HG02970 (cell line): ENCODE results near the gene SMARCE1.

Source experiments
- ATAC-seq: cut with Tn5 transposase; IDR thresholded peaks from one replicate; pipeline ENCODE4 v1.9.1; 2021; ENCODE audit warnings: mild to moderate bottlenecking, moderate library complexity, moderate number of reproducible peaks; ENCODE audit not compliant: unreplicated experiment, low FRiP score

SMARCE1 gene

DNA sequence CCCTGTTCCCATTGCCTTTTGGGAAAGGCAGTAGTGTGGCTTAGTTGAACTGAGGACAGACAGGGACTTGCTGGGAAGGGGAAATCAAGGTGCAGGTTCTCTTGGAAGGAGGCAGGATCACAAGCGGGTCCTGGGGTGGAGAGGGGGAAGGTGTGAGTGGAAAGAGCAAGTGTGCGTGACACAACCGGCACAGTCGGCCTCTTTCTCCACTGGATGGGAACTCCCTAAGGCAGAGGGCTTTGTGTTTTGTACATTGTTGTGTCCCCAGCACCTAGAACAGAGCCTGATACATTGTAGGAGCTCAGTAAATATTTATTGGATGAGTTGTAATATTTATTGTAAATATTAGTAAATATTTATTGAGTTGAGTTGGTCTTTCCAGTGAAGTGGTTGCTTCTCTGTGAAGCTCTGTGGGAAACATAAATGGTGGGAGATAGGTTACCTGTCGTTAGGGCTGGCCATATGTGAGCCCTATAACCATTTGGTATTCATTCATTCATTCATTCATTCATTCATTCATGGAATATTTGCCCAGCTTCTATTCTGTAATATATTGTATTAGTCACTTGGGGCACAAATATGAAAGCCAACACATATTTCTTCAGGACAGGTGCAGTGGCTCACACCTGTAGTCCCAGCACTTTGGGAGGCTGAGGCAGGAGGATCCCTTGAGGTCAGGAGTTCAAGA is 34.0 kb downstream of the SMARCE1 start:
- no peak for ATAC-seq

DNA sequence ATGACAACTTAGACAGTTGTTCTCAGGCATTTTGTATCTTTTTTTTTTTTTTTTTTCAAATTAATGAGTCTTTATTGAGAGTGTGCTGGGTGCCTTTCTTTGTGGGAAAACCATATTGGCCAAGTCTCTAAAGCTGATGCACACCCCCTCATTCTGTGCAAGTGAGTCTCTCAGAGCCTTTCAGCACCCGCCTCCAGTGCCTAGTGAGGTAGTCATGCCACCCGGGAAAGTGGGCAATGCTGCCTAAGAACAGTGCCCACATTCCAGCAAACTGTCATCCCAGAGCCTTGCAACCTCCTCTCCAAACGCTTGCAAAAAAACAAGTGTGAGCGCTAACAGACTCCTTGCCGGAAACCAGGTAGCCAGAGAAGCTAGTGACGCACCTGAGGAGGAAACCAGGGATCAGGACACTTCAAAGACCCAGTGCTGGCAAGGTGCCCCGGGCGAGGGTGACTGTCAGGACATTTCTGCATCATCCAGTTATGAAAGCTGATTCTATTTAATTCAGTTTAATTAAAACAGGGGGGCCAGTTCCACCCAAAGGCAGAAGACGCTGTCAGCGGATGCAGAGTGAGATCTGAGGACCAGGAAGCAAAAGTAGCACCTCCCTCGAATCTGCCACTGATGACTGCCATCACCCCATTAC is 34.9 kb downstream of the SMARCE1 start:
- ATAC-seq: no peak

DNA sequence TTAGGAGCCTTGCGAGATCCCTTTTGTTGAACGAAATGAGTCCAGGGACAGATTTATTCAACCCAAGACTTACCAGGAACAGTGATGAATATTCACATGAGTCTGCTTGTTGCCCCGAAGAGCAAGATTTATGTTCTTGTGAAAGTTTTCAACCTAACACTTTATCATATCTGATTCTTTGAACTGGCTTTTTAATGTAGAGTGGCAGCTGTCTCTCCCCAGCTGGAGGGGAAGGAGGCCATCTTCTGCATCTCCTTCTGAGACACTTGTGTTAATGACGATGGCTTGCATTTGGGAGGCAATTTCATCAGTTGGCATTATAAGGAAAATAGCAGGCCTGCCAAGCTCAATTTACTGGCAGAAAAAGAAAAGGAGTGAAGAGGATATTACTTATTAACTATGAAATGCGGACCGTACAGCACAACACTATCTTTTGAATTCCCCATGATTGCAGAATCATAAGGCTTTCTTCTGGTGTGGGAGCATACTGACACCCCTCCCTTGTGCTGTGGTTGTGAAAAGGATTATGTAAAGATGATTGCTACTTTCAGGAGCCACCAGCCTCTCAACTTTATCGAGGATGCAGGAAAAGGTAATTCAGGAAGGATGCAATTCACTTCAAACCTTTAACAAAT is 35.7 kb downstream of the SMARCE1 start:
- no peak for ATAC-seq

DNA sequence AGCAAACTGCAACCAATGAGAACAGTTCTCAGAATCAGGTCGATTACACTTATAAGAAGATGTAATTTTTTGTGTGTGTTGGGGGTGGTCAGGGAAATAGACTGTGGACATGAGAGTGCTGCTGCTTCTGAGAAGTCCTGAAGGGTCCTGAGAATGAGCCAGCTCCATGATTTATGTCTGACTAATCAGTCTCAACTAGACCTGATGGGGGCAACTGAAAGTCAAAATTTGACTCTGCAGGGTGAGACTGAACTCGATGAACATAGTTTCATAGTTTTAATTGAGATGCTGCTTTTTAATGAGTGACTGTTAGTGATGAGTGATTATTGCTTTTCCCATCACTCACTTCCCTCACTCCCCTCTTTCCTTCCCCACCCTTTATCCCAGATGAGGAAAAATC is 37.3 kb downstream of the SMARCE1 start:
- ATAC-seq: no peak

DNA sequence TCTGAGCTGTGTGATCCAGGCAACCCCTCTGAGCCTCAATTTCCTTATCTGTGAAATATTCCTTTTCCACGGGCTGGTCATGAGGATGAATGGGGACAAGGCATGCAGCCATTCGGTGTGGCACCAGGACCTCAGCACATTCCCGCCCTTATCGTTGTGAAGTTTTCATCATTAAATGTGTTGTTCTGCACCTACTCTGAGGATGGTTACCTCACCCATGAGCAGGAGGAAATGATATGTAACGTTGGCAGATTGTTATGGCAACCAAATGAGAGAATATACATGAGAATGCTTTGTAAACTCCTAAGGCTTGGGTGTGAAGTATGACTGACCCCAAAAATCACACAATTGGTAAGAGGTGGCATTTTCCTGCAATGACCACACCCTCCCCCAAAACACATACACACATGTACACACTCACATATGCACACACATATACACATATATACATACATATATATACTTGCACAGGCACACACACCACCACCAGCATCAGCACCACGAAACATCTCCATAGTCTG is 39.5 kb downstream of the SMARCE1 start:
- ATAC-seq: no peak

DNA sequence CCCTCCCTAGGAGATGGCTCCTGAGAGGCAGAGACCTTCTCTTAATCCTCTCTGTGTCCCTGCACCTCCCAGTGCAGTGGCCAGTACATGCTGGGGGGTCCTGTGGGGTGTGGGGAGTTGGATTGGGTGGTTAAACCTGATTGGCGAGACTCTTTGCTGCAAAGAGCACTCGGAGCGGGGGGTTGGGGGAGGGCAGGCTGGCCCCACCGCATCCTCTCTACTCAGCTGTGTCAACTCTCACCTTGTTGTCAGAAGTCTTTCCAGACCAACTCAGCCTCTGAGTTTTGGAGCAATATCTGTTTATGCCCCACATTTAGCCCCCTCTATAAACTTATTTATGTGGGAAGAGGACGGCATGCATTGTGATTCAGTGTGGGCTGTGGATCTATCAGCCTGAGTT is 40.0 kb downstream of the SMARCE1 start:
- ATAC-seq: no peak

DNA sequence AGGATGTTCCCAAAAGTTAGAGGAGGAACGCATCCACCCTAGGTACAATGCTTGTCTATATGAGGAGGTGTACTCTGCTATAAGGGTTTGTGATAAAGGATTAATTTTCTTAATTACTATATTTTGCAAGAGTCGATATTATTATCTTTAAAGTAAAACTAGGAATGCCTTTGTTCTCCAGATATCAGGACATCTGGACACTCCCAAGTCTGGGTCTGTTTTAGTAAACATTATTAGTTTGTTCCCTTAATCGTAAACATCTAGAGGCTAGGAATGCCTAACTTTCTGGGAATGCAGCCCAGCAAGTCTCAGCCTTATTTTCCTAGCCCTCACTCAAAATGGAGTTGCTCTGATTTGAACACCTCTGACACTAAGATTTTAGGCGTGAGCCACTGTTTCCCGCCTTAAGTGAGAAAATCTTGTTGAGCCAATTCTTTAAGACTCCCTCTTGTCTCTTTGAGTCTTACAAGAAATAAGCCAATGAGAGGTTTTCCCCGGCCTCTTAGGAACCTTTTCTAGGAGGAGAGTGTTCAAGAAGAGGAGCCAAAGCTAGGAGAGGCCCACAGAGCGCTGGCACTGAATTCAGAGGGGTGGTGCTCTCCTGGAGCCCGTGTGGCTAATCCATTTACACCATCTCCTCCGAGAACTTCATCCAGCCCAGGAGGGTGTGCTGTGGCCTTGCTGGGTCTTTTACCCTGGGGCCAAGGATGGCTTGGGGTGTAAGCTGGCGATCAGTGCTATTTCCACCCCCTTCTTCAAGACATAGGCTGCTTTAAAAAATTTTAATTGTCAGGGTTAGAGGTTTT is 40.9 kb downstream of the SMARCE1 start:
- ATAC-seq: no peak

DNA sequence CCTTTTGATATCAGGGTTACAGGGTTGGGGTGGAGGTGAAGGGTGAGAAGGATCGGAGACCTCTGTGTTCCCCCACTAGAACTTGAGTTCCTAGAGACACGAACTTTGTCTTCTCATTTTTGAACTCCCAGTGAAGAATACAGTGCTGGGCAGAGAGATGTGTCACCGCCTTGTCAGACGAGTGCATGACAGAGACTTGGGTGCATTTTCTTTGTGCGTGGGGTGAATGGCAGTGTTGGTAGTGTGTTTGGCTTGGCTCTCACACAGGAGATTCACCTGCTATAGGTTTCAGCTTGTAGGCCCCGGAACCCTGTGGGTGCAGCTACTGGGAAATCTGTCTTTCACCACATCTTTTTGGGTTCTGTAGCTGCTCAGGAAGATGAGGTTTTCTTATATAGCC is 42.3 kb downstream of the SMARCE1 start:
- no peak for ATAC-seq

DNA sequence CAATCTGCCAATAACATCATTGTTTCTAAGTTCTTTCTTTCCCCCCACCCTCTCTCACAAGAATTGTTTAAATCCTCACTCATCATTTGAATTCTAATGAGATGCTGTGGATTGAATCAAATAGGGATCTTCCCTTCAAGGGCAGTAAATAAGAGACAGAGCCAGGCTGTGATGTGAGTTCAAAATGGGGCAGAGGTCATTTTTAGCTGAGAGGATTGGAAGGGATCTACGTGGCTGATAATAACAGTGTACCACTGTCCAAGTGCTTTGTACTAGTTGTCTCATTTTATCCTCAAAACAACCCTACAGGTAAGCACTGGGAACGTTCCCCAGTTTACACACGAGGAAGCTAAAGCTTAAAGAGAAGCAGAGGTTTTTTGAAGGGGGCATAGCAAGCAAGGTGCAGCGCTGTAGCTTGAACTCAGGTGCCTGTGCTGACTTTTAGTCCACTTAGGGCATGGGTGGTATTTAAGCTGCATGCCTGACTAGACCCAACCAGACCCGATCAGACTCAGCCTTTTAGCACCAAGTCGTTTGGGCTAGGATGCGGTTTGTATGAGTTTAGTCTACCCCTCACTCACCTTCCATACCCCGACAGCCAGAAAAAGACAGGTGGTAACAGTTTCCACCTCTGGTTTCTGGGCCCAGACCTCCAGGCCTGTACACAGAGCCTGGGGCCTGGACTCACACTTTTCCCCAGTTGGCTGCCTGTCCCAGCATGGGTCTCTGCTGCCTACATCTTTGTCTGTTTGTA is 43.1 kb downstream of the SMARCE1 start:
- ATAC-seq: no peak

DNA sequence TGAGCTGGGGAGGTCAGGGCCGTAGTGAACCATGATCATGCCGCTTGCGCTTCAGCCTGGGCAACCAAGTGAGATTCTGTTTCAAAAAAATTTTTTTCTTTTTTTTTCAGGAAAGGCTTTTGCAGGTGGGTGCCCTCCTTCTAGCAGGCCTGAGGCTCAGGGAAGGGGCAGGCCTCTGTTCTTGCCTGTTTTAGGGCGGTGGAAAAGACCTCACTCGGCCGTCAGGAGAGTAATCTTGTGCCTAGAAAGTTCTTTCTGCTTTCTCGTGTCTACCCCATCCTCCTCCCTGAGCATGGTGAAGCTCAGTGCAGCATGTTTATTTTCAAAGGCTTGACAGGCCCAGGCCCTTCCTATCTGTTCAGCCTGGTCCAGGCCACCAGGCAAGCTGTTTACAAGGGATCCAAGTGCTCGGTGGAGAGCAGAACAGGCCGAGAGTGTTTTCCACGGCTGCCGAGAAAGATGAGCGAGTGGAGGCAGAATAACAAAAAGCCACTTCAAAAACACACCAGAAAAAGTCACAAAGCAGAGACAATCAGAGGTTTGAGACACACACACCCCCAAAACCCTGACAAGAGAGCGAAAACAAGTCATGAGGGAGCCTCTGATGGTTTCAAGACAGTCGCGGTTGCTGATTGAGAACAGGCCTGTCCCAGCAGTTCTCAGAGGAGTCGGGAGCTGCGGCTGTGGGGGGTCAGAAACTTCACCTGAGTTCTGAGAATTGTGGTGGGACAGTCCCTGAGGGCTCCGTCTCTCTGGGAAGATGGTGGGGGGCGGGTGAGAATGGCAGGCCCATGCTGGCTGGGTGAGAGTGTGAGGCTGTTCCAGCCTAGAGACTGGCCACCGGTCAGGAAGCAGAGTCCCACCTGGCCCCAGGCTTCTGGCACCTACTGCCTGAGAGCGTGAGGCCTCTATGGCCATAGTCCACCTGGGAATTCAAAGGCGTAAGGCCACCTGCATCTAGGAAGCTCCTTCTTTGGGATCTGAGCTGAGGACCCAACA is 44.9 kb downstream of the SMARCE1 start:
- ATAC-seq: no peak

DNA sequence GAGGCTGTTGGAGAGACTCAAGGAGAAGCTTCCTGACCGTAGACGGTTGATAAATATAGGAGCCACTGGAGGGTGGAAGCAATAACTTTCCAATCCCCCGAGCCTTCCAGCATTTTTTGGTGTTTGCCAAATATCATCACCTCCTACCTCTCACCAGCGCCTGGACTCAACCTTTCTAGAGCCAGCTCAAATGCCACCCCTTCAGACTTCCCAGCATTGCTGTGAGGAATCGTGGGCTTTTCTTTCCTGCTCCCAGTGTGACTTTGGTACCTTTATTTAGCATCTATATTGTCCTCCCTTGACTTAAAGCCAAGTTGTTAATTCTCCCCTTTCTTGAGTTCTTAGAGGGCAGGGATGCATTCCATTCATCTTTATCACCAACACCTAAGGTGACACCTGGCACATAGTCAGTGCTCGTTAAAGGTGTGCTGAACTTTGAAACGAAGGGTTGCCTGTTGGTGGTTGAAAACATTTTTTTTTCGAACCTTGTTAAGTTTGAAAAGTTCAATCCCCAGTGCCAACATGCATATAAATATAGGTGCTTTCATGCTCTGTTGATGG is 47.1 kb downstream of the SMARCE1 start:
- ATAC-seq: no peak

DNA sequence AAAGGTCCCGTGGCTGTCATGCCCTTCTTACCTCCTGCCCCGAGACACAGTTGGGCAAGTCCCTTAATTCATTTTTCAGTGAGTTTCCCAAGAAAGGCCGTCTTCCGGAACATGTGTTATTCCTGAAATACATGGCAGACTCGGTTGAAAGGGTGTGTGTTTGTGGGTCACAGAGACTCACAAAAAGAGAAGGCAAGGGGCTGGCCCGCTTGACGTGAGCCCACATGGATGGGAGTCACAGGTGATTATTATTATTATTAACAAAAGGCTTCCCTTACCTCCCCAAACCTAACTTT is 48.2 kb downstream of the SMARCE1 start:
- peak; percentile 2 for ATAC-seq

DNA sequence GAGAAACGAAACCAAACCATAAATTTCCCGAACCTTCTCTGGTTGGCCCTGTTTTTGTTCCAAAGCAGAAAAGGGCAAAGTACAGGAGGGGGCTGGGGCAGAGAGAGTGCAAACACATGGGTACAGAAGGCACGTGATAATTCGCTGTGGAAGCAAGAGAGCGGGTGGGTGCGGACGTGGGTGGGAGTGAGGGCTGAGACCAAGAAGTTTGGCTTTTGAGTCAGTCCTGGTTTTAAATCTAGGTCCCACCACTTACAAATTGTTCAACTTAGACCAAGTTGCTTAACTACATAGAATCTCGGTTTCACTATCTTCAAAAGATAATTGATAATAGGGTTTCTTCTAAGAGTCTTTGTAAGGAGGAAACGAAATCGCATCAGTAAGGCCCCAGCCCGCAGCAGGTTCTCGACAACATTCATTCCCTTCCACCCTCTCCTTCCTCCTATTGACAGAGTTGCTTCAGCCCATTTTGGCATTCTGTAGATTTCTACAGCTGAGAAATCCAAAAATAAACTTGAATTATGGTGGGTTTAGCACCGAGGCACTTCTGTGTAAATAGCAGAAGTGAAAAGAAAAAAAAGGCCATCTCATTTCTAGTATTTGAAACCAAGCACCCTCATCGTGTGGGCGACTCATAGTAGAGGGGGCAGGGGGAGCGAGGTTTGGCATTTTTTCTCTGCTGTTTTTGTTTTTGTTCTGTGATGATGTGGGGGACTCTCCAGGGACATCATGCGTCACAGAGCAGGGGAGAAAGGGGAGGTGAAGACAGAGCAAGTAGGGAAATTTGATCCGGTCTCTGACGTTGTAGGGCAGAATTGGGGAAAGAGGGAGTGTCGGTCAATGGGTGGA is 48.8 kb downstream of the SMARCE1 start:
- ATAC-seq: peak; percentile 62

DNA sequence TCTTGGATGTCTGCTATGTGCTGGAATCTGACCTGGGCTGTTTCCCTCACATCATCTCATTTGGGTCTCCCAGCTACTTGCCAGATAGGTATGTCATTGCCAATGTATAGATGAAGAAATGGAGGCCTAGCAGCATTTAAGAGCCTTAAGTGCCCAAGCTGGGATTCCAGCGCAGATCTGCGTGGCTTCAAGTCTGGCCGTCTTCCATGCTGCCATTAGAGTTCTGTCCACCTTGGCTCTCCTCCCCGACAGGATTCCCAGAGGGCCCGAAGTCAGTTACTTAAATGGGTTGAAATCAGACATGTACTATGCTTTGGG is 49.4 kb downstream of the SMARCE1 start:
- ATAC-seq: no peak

DNA sequence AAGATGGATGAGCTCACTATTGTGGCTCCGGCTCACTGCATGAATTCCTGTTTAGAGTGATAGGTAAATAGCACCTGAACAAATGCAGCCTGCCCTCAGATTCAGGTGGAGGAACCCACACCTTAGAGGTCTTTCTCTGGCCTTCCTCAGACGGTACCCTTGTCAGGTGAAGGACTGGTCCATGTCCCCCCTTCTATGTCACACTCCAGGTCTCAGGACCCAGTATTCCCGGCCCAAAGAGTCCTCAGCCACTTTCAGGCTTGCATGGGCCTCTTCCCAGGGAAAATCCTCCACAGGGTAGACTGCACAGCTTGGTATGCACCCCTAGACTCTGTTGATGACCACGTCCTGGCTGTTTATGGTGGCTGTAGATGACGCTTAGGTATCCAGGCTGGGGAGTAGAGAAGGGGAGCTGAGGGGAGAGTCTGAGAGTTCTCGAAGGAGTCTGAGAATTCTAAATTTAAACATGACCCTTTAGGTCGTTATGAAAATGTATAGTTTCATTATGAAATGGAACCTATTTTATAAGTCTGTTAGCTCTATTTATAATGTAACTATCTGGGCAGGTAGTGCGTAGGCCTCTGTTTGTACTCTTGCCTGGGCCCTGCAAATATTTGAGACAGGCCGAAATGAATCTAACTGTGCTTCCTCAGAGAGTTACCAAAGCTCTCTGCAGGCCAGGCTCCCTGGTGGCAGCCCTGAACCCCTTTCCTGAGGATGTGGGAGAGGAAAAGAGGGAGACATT is 49.9 kb downstream of the SMARCE1 start:
- no peak for ATAC-seq

DNA sequence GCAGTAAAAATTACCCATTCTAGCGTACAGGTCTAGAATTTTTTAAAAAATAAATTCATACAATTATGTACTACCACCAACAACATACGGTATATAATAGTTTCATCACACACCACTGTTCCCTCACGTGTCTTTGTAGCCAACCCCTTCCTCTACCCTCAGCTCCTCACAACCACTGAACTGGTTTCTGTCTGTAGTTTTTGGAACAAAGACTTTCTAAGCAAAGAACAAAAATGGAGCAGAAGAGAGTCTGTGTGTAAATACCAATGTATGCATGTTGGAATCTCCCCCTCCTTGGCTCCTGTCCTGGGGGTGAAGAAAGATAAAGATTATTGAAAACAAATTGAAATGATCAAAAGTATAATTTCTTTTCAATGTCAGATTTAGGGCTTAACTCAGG is 50.5 kb downstream of the SMARCE1 start:
- ATAC-seq: no peak

DNA sequence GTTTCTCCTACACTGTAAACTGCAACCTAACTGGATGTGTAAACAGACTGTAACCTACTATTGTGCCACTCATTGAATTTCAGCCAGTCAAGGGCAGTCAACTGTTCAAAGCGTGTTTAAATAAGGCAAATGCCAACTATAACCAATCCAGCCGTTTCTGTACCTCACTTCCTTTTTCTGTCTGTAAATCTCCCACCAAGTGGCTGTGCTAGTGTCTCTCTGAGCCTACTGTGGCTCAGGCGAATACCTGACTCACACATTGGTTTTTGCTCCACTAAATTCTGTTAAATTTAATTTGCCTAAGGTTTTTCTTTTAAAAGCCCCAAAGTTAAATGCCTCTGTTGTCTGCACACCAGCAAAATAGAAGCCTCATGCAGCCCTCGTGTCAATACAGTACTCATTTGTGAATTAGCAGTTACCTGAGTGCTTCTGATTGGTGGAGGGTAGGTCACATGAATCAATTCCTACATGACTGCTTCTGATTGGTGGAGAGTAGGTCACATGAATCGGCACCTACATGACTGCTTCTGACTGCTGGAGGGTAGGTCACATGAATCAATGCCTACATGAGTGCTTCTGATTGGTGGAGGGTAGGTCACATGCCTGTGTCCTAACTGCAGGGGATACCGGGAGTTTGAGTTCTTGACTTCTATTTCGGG is 51.2 kb downstream of the SMARCE1 start:
- ATAC-seq: no peak
